GM18505 (cell line): ENCODE results near the gene TRIM65.

Experiments
- ATAC-seq: cut with Tn5 transposase; IDR thresholded peaks from one replicate; pipeline ENCODE4 v1.9.1; 2021; ENCODE audit not compliant: unreplicated experiment
- POLR2A ChIP-seq: IDR thresholded peaks from 4 replicates; pipeline ENCODE4 v1.6.1; 2011; ENCODE audit warnings: borderline replicate concordance; ENCODE audit not compliant: insufficient read depth, insufficient read length; ENCODE audit errors: extremely low read depth

TRIM65 gene

GRCh38 chr17:75925103-75925502 lies 28.4 kb upstream of the TRIM65 start:
- TF ChIP-seq POLR2A = no peak
- no peak for ATAC-seq

DNA sequence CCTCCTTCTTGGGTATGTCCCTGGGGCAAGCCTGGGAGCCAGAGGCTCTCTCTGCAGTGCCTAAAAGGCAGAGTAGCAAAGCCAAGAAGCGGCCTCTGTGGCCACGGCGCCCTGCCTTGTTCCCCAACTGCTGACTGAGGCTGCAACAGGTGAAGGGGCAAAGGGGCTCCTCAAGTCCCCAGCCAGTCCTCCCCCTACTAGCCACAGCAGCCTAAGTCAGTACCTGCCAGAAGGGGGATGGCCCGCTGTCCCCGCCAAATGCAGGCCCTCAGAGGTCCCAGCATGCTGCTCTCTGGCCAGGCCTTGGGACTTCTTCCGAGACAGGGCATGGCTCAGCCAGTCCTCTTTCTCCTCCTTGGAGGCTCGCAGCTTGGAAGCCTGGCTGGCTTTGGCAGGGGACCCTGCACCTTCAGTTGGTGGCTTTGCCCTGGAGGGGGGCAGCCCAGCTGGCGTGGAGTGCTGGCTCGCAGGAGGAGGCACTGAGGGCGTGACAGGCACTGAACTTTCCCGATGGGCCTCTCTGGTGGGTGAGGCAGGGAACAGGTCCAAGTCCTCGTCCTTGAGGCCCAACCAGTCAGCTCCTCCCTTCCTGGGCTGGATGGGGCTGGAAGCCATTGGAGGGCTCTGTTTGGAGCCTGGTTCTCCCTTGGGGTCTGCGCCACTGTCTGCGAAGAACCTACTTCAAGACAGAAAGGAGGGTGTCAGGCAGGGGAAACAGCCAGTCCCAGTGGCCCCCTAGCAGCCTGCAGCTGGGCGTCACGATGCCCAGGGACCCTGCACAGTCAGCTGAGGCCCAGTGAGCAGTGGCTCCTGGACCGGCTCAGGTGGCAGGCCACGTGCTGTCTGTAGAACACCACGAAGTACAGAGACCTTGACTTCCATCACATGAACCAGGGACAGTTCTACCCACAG lies 26.5 kb upstream of the TRIM65 start:
- no peak for TF ChIP-seq POLR2A

DNA sequence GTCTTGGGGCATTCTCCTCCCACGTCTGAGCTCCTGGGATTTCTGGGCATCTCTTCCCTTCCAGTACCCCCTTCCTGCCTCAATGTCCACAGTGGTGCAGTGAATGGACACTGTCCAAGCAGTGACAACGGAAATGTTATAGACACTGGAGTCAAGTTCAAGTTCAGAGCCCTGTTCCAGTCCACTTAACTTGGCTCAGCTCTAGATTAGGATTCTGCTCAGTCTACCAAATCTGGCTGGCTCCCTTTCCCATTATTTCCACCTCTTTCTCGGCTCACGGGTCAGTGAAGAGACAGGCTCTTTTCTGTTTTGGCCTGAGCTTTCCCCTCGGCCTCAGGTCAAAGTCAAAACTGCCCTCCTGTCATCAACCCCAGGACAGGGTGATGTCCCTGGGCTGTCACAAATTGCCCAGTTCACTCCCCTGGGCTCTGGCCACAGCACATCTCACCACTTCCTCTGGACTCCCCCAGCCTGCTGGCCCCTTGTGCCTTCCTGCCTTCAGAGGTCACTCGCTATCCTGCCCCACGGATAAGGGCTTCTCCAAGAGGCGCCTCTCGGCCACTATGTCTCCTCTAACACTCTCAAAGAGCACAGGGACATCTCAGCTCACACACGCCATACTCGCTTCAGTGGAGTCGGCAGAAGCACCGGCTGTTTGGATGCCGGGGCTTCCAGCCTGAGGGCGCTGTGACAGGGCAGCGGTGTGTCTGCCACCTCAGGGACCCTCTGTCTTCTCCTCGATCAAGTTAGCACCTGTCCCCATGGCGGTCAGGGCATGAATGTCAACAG lies 25.6 kb upstream of the TRIM65 start:
- ATAC-seq = no peak

More for the DNA sequence above, 26.5 kb upstream of the TRIM65 start:
- no peak for ATAC-seq

DNA sequence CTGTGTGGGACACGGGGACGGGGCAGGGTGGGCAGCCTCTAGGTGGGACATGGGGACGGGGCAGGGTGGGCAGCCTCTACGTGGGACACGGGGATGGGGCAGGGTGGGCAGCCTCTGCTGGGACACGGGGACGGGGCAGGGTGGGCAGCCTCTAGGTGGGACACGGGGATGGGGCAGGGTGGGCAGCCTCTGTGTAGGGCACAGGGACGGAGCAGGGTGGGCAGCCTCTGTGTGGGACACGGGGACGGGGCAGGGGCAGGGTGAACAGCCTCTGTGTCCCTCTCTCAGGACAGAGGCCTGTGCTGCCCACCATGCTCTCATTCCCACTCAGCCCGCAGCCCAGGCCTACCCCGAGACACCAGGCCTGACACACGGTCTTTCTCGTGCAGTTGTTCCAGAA lies 24.8 kb upstream of the TRIM65 start:
- no peak for TF ChIP-seq POLR2A
- ATAC-seq = no peak

More for the DNA sequence above, 25.6 kb upstream of the TRIM65 start:
- TF ChIP-seq POLR2A = no peak

- TF ChIP-seq POLR2A = no peak
- ATAC-seq = no peak
Observed at GRCh38 chr17:75920045-75920560, 23.4 kb upstream of the TRIM65 start.

DNA sequence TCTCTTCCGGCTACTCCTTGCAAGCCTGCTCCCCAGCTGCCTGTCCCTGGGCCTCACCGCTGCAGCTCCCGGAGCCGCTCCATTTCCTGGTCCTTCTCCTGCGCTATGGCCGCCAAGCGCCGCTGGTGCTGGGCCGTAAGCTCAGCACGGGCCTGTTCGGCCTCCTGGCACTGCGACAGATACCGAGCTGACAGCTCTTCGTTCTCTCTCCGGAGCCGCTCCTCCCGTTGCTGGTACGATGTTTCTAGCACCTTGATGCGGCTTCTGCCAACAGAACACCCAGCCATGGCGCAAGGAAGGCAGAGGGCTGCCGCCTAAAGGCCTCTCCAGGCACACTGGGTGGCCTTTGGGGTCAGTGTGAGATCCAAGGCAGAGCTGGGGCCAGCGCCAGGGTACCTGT lies 22.9 kb upstream of the TRIM65 start:
- TF ChIP-seq POLR2A = no peak

GRCh38 chr17:75917917-75918445 lies 21.2 kb upstream of the TRIM65 start:
- ATAC-seq = no peak
- TF ChIP-seq POLR2A = no peak

More for the DNA sequence above, 22.9 kb upstream of the TRIM65 start:
- no peak for ATAC-seq

GRCh38 chr17:75917141-75917916 lies 20.6 kb upstream of the TRIM65 start:
- ATAC-seq = no peak
- TF ChIP-seq POLR2A = no peak

- TF ChIP-seq POLR2A = no peak
- ATAC-seq = no peak
Observed at GRCh38 chr17:75915268-75915667, 18.5 kb upstream of the TRIM65 start.

DNA sequence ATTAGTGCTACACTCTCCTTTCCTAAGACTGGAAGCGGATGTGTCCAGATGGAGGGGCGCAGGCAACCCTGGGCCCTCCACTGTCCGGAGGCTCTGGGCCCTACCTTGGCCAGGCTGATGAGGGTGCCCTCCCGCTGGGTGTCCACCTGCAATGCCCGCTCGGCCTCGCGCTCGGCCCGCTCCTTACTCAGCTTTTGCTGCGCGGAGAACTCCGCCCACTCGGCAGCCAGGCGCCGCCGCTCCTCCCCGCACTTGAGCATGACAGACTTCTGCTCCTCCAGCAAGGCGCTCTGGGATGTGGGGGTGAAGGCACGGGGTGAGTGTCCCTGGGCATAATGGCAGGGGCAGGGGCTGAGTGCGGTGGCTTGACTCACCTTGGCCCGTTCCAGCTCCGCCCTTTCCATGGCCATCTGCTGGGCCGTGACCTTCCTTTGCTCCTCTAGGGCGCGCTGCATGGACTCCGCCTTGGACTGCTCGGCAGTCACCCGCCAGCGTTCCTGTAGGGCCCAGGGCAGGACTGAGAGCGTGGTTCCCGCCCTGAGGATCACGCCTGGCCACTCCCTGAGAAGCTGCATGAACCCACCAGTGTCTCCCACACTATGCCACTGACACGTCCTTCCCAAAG lies 18.0 kb upstream of the TRIM65 start:
- no peak for TF ChIP-seq POLR2A
- no peak for ATAC-seq

GRCh38 chr17:75913537-75914210 lies 16.9 kb upstream of the TRIM65 start:
- ATAC-seq = no peak
- TF ChIP-seq POLR2A = no peak

GRCh38 chr17:75910699-75911098 lies 13.9 kb upstream of the TRIM65 start:
- no peak for TF ChIP-seq POLR2A
- no peak for ATAC-seq
